ENCODE measurements around the gene CHIA. TPM values are rescaled to one million over a fixed set of nuclear protein-coding genes. Genes with fewer than 3 reads are reported as not detected.

CHIA gene
- total RNA-seq, 2 donors from 2014 or later: not detected

- no peaks in the 10 kb centered on the region for H3K27me3 ChIP-seq
- DNase-seq (ENCODE audit: low spot score): no peak
- no peaks in the 10 kb centered on the region for H3K4me1 ChIP-seq
- no peak for TF ChIP-seq CTCF (IDR thresholded peaks at IDR 0.05)
- no peak overlapping the region for H3K4me3 ChIP-seq
- no peak overlapping the region for H3K27ac ChIP-seq
- no peaks in the 10 kb centered on the region for H3K9me3 ChIP-seq
- H3K36me3 ChIP-seq: no peaks in the 10 kb centered on the region
Measured at GRCh38 chr1:111251570-111251969, 39.1 kb upstream of the CHIA start.

- H3K27ac ChIP-seq: no peak overlapping the region
- no peaks in the 10 kb centered on the region for H3K27me3 ChIP-seq
- no peaks in the 10 kb centered on the region for H3K36me3 ChIP-seq
- TF ChIP-seq CTCF (IDR thresholded peaks at IDR 0.05): no peak
- no peak overlapping the region for H3K4me3 ChIP-seq
- DNase-seq (ENCODE audit: low spot score): no peak
- no peaks in the 10 kb centered on the region for H3K9me3 ChIP-seq
- H3K4me1 ChIP-seq: no peaks in the 10 kb centered on the region
Measured at GRCh38 chr1:111252786-111253185, 37.9 kb upstream of the CHIA start.

DNA sequence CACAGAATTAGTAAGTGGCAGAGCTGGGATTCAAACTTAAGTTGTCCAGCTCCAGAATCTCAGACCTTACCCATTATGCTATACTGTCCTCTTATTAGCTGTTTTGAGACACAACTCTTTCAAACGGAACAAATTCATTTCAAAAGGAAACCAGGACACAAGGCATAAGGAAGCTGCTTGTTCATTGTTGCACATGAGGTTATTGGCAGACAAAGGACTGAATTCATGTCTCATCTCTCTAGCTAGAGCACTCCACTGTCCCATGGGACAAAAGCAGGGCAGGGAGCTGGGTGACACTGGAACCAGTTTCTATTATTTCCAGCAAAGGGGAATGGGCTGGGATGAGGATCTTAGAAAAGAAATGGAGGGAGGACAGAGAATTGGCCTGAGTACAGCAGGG lies 36.8 kb upstream of the CHIA start:
- no peaks in the 10 kb centered on the region for H3K9me3 ChIP-seq
- no peak for TF ChIP-seq CTCF (IDR thresholded peaks at IDR 0.05)
- no peak overlapping the region for H3K4me3 ChIP-seq
- no peak for DNase-seq (ENCODE audit: low spot score)
- H3K27me3 ChIP-seq: no peaks in the 10 kb centered on the region
- H3K4me1 ChIP-seq: no peaks in the 10 kb centered on the region
- H3K36me3 ChIP-seq: no peaks in the 10 kb centered on the region
- no peak overlapping the region for H3K27ac ChIP-seq

DNA sequence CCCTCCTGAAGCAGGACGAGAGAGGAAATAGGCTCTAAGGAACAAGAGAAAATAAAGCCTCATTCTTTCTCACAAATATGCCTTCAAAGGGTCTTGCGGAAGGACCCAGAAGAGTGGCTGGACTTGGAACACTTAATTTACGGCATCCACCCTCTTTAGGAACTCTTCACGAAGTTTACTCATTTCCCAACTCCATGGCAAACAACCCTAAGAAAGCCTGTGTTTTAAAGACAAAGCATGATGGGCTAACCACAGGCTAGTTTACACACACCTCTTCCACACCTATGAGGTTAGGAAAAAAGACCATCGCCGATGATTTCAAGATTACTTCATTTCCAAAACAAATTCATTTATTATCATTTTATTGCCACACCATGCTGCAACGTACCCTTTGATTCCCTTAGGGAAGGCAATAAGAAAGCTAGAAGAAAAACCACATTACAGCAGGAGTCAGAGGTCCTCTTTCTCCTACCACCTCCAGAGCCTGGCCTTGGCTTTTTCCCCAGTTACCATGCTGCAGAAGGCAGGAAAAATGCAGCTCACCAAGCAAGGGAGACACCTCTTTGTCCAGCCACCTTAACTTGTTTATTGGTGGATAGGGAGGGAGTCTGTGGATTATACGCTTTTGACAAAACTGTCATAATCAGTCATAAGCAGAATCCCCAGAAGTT lies 33.5 kb upstream of the CHIA start:
- Histone ChIP-seq H3K4me1 (no peaks in the 10 kb centered on the region), H3K36me3 (no peaks in the 10 kb centered on the region), H3K27me3 (no peaks in the 10 kb centered on the region), H3K4me3 (no peak overlapping the region), H3K27ac (no peak overlapping the region), H3K9me3 (no peaks in the 10 kb centered on the region)
- no peak for TF ChIP-seq CTCF (IDR thresholded peaks at IDR 0.05)
- DNase-seq (ENCODE audit: low spot score): no peak

DNA sequence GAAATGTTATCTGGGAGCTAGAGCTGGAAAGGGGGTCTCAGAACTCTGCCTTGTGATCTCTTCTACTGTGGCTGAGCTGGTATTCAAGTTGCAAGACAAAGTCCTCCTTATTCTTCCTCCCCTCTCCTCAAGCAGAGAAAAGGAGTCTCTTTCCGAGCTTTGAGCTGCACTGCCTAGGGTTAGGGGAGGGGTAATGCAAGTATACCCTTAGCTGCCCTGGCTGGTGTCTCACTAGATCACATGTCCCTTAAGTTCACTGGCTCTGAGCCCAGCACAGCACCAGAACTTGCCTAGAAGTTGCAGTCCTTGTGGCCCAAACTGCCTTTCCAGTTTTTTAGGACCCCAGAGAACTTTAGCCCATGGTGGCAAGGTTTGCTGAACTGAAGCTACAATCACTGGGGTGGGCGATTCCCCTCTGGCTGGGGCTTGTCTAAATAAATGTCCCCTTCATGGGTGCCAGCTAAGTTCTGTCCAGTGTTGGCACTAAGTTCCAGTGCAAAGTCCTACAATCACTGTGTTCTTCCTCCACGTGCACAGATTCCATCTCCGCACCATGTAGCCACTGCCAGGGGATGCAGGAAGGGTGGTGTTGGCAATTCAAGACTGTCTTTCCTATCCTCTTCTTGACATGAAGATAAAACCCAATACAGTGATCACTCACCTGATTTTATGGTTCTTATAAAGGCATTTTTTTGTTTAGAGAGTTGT lies 22.7 kb upstream of the CHIA start:
- Histone ChIP-seq H3K27ac (no peak overlapping the region), H3K27me3 (peaks cover 0 to 13% of the 10 kb centered on the region in 2 donors), H3K4me1 (peaks cover 0 to 9% of the 10 kb centered on the region in 2 donors), H3K36me3 (no peaks in the 10 kb centered on the region), H3K9me3 (no peaks in the 10 kb centered on the region), H3K4me3 (no peak overlapping the region)
- no peak for DNase-seq (ENCODE audit: low spot score)
- no peak for TF ChIP-seq CTCF (IDR thresholded peaks at IDR 0.05)

Data from right atrium auricular region (tissue), 2 donors.